HG03571 (cell line): ENCODE measurements around the gene RGS3.

Experiments
- ATAC-seq: cut with Tn5 transposase; IDR thresholded peaks from one replicate; pipeline ENCODE4 v1.9.1; 2021; ENCODE audit not compliant: unreplicated experiment

Gene RGS3

GRCh38 chr9:113616116-113616515 lies 152.6 kb downstream of the RGS3 start:
- no peak for ATAC-seq

- no peak for ATAC-seq
Observed at GRCh38 chr9:113616621-113617496, 153.3 kb downstream of the RGS3 start.

- no peak for ATAC-seq
Observed at GRCh38 chr9:113617550-113617949, 154.0 kb downstream of the RGS3 start.

- ATAC-seq = no peak
Observed at GRCh38 chr9:113618836-113619490, 155.4 kb downstream of the RGS3 start.

GRCh38 chr9:113619491-113620376 lies 156.2 kb downstream of the RGS3 start:
- no peak for ATAC-seq

- no peak for ATAC-seq
Observed at GRCh38 chr9:113620377-113621161, 157.0 kb downstream of the RGS3 start.

GRCh38 chr9:113621309-113621791 lies 157.8 kb downstream of the RGS3 start:
- ATAC-seq = no peak

- no peak for ATAC-seq
Observed at GRCh38 chr9:113621980-113622379, 158.5 kb downstream of the RGS3 start.

GRCh38 chr9:113622600-113623400 lies 159.3 kb downstream of the RGS3 start:
- no peak for ATAC-seq

- no peak for ATAC-seq
Observed at GRCh38 chr9:113623851-113624485, 160.4 kb downstream of the RGS3 start.

GRCh38 chr9:113624721-113625120 lies 161.2 kb downstream of the RGS3 start:
- ATAC-seq = no peak

- ATAC-seq = no peak
Observed at GRCh38 chr9:113625486-113625885, 162.0 kb downstream of the RGS3 start.

GRCh38 chr9:113626735-113627495 lies 163.4 kb downstream of the RGS3 start:
- ATAC-seq = no peak

- ATAC-seq = no peak
Observed at GRCh38 chr9:113628621-113629020, 165.1 kb downstream of the RGS3 start.

GRCh38 chr9:113630386-113631136 lies 167.0 kb downstream of the RGS3 start:
- ATAC-seq = no peak

GRCh38 chr9:113631137-113631765 lies 167.7 kb downstream of the RGS3 start:
- ATAC-seq = no peak
